ENCODE results near the gene TOR4A. TPM values are rescaled to one million over a fixed set of nuclear protein-coding genes. Genes with fewer than 3 reads are reported as not detected.

TOR4A gene
- total and polyA plus RNA-seq, 9 of the 15 experiments (the other 6 are each of a cell fraction or from before 2014, with no cell fraction given): 3.9 to 49.2 (median 8.8) TPM

GRCh38 chr9:137300567-137301080 lies 23.1 kb downstream of the TOR4A start:
- ChIA-PET POLR2A (interaction anchor here (0.6 kb wide), 1 partner anchor 10 kb away, joined by 3 read pairs; no protein-coding TSS in a partner anchor), CTCF (ENCODE audit: low intra/inter-chr PET ratio) (no interaction called here)
- FAIRE-seq: peak; percentile 73
- 0 out of 2 replicates have a peak, but pooled peaks have one; percentile 27 for TF ChIP-seq POLR2AphosphoS2 (IDR thresholded peaks at IDR 0.05; ENCODE audit: low read length)
- no peak for TF ChIP-seq ZBTB2 (IDR thresholded peaks at IDR 0.05)
- TF ChIP-seq HMG20A (CRISPR knock-in tag; conservative IDR thresholded peaks at IDR 0.05): no peak
- no peak for TF ChIP-seq ZBTB5 (IDR thresholded peaks at IDR 0.05)
- 0 out of 2 replicates have a peak, but pooled peaks have one; percentile 15 for TF ChIP-seq ZNF444 (CRISPR knock-in tag; IDR thresholded peaks at IDR 0.05)
- no peak for TF ChIP-seq HMG20B (CRISPR knock-in tag; IDR thresholded peaks at IDR 0.05)
- 0 out of 2 replicates have a peak, but pooled peaks have one; percentile 12 for TF ChIP-seq ZBTB40 (IDR thresholded peaks at IDR 0.05)
- TF ChIP-seq ZBTB40 (CRISPR knock-in tag; IDR thresholded peaks at IDR 0.05): no peak
- TF ChIP-seq ZBED1 (IDR thresholded peaks at IDR 0.05): no peak

More at GRCh38 chr9:137300567-137301080, 23.1 kb downstream of the TOR4A start:
- H3K36me3 ChIP-seq (ENCODE audit: control insufficient read depth, insufficient read depth, low read length): peaks cover 8% of the 10 kb centered on the region; the same call in 1 of the 3 replicates
- H3K4me2 ChIP-seq (ENCODE audit: insufficient read depth, low read length): peak overlapping the region; percentile 82
- no peaks in the 10 kb centered on the region for H3K9me3 ChIP-seq (replicated peaks; ENCODE audit: control insufficient read depth, insufficient read depth, low read depth, low read length)
- peaks cover 28% of the 10 kb centered on the region for H3K79me2 ChIP-seq (ENCODE audit: control insufficient read depth, insufficient read depth, low read length)
- ATAC-seq (peak; percentile 23), DNase-seq (ENCODE audit: extremely low read depth in 1 of 4, low spot score in 3 of 4) (peak; percentile 52 to 75 (median 56))
- peaks cover 6% of the 10 kb centered on the region for H3K9me1 ChIP-seq (ENCODE audit: control insufficient read depth, insufficient read depth, low read length)
- whole genome bisulfite sequencing (ENCODE audit: insufficient coverage, low coverage, missing lambda C conversion rate): under 1% methylated on average over 19 of the region's 25 CpGs
- peaks cover 13% of the 10 kb centered on the region for H4K20me1 ChIP-seq (replicated peaks; ENCODE audit: control insufficient read depth, insufficient read depth, low read length)
- peak overlapping the region; percentile 90 for H3K4me3 ChIP-seq
- in situ Hi-C loops (cut with MboI) (no loop called here), intact Hi-C loops (cut with micrococcal nuclease) (loop anchor here (5.0 to 10.0 kb wide), 4 partner anchors 58 to 232 kb away; partner anchors contain the start of genes EXD3, NOXA1 and TUBB4B)
- H3K27me3 ChIP-seq (ENCODE audit: control insufficient read depth in 2 of 2, insufficient read depth in 2 of 2, low read length in 2 of 2): no peaks in the 10 kb centered on the region
- no TSS peak for BruUV-seq (replicated peaks)
- peak overlapping the region; percentile 88 for H3K27ac ChIP-seq (ENCODE audit: extremely low read depth, low read depth, low read length)
- peak overlapping the region; percentile 81 to 98 for H3K9ac ChIP-seq (ENCODE audit: insufficient read depth in 1 of 2, low read depth in 2 of 2, low read length in 2 of 2)
- H2AFZ ChIP-seq (ENCODE audit: low read depth, low read length): 0 out of 2 replicates have a peak overlapping the region, but pooled peaks have one; percentile 33
- peaks cover 37 to 82% of the 10 kb centered on the region in 2 experiments for H3K4me1 ChIP-seq (replicated peaks in 1 of 2; ENCODE audit: control insufficient read depth in 2 of 2, insufficient read depth in 2 of 2, low read length in 2 of 2)
